HG03039 (cell line): ENCODE results near the gene PDE6C.

Experiments used
- ATAC-seq: cut with Tn5 transposase; IDR thresholded peaks from one replicate; pipeline ENCODE4 v1.9.1; 2021; ENCODE audit warnings: mild to moderate bottlenecking, moderate library complexity; ENCODE audit not compliant: unreplicated experiment

Gene PDE6C

DNA sequence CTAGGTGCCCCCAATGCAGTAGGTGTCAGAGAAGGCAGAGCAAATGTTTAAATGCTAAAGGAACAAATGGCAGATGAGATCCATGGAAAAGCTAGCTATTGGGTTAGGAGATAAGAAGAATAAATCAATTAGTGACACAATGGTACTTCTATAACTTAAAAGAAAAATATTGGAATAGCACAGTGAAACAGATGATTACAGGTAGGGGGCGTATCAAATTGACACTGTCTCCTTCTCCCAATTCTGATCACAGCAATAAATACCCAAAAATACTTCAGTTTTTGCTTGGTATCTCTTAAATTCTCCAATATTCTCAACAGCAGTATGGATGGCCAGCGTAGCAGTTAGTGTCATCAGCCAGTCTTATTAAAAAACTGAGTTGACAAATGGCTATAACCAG, 84.9 kb downstream of the PDE6C start:
- no peak for ATAC-seq

DNA sequence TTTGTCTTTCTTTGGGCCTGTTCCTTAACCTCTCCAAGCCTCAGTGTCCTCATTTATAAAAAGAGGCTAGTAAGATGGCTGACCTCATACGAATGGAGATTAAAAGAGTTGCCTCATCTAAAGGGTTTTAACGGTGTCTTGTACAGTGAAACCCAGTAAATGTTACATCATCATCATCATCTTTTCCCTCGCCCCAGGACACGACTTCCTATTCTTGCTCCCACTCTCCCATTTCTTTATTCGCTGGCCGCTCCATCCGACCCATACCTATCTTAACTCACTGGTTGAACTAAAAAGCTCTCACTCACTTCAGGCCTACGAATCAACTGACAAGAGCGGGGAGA, 89.5 kb downstream of the PDE6C start:
- peak; percentile 5 for ATAC-seq

DNA sequence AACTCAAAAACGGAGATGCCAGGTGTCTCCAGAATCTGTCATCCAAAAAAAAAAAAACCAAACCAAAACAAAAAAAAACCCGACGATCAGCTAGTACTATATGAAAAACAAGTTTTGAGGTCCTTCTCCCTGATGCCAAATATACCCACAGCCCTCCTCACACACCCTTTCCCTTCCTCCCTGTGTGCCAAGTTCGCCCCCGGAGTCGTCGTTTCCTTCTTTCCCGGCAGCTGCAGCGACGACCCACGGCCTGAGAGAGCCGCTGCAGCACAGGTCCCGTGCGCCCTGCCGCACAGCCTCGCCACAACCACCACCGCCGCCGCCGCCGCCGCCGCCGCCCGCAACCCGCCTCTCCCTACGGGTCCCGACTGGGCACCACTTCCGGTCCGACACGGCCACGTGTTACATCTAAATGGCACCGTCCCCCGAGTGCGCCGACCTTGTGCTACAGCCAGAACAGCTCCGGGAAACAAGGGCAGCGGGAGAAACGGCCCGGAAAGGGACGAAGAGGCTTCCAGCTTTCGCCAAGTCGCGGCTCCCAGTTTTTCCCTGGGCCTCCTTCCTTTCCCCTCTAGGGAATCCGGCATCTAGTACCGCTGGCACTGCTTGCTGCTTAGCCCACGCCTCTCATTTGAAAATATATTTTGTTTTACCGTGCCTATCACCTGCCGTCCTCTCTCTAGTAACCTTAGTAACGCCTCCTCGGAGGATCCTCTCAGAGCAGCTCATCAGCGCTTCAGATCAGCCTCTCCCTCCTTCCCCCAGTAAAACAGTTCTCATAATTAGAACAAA, 90.1 kb downstream of the PDE6C start, which contains the start of gene FRA10AC1:
FRA10AC1 (minus strand) TSS at position 383 of the 792 bp plus-strand sequence. CDS start 2,486 bp downstream, outside the sequence.
- peak; percentile 77 for ATAC-seq

- no peak for ATAC-seq
Observed at GRCh38 chr10:93703066-93703465, 90.7 kb downstream of the PDE6C start.

GRCh38 chr10:93703841-93704240, 91.5 kb downstream of the PDE6C start:
- ATAC-seq = no peak

- ATAC-seq = no peak
Observed at GRCh38 chr10:93704451-93704850, 92.1 kb downstream of the PDE6C start.

DNA sequence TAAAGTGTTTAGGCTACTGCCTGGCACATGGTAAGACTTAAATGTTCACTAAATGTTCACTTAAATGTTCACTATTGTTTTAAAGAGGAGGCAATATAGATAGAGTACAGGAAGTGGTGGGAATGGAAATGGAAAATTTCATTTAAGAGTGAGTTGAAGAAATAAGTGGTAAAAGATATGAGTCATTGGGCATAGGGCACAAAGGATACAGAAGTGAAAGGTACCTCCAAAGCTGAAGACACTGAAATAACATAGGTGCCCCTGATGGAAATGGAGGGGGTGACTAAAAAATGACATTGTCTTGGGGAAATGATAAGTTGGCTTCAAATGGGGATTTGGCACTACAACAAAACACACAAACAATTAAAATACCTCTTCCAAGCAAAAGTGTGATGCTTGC, 95.3 kb downstream of the PDE6C start:
- no peak for ATAC-seq

- ATAC-seq = no peak
Observed at GRCh38 chr10:93710333-93710909, 98.1 kb downstream of the PDE6C start.

- ATAC-seq = no peak
Observed at GRCh38 chr10:93711891-93712290, 99.6 kb downstream of the PDE6C start.

DNA sequence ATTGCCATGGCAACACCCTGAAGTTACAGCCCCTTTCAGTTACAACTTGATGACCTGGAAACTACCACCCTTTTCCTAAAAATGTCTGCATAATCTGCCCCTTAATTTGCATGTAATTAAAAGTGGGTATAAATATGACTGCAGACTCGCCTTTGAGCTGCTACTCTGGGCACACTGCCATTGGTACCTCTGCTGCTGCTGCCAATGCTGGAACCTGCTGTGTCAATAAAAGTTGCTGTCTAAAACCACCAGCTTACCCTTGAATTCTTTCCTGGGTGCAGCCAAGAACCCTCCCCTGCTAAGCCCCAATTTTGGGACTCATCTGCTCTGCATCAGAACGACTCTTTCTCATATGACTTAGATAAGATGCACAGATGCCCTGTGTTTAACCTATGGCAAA, 100.3 kb downstream of the PDE6C start:
- ATAC-seq = no peak

DNA sequence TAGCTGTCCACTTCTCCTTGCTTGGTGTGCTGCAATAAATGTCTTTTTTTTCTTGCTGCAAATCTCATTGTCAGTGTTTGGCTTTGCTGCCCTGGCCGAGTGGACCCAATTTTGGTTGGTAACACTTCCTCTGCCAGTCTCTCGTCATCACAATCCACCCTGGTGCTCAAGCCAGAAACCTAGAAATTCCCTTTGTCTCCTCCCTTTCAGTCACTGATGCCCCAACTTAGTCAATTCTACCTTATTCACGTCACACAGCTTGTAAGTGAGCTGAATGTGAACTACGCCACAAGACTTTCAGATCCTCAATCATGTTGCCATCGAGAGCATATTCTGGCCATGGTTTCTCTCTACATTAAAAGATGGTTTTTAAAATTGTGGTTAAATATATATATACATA, 103.0 kb downstream of the PDE6C start:
- peak; percentile 89 for ATAC-seq
